ENCODE data around the gene MTOR. TPM values are rescaled to one million over a fixed set of nuclear protein-coding genes. Genes with fewer than 3 reads are reported as not detected.

The MTOR gene
- total and polyA plus RNA-seq, 10 donors = 12.5 to 50.9 (median 35.5) TPM

DNA sequence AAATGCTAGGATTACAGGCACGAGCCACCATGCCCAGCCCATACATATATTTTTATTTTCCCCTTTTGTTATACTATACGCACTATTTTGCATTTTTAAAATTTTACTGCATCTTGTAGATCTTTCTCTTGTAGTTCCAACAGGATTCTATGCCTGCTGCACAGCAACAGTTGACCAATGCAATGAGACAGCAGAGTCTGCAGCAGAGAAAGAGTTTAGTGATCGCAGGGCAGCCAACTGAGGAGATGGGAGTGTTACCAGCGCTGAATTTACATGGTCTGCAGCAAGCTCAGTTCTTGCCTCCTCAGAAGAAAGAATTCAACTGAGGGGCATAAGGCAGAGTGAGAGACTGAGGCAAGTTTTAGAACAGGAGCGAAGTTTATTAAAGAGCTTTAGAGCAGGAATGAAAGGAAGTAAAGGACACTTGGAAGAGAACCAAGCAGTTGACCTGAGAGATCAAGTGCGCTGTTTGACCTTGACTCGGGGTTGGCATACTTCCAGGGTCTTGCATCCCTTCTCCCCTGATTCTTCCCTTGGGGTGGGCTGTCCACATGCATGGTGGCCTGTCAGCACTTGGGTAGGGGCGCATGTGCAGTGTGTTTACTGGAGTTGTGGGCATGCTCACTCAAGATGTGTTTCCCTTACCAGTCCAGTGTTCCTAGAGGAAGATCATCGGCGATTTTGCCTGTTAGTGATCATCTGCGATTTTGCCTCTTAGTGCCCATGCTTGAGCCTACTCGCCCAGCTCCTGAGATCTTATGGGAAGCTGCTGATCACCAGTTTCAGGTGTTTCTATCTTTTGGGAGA lies 4.1 kb upstream of the MTOR start:
- intact Hi-C loops (cut with DNase I; ENCODE audit: low total_unique reads) = no loop called here
- Histone ChIP-seq H3K9me3 (no peaks in the 10 kb centered on the region), H3K36me3 (no peaks in the 10 kb centered on the region), H3K4me3 (no peak overlapping the region), H3K27ac (no peak overlapping the region), H3K4me1 (peaks cover 3 to 17% (median 11%) of the 10 kb centered on the region in 6 donors), H3K27me3 (replicated peaks in 1 of 7) (no peaks in the 10 kb centered on the region)
- TF ChIP-seq POLR2AphosphoS5 (IDR thresholded peaks at IDR 0.05) (no peak), POLR2A (IDR thresholded peaks at IDR 0.05) (no peak)
- TF ChIP-seq, protein P1, sequence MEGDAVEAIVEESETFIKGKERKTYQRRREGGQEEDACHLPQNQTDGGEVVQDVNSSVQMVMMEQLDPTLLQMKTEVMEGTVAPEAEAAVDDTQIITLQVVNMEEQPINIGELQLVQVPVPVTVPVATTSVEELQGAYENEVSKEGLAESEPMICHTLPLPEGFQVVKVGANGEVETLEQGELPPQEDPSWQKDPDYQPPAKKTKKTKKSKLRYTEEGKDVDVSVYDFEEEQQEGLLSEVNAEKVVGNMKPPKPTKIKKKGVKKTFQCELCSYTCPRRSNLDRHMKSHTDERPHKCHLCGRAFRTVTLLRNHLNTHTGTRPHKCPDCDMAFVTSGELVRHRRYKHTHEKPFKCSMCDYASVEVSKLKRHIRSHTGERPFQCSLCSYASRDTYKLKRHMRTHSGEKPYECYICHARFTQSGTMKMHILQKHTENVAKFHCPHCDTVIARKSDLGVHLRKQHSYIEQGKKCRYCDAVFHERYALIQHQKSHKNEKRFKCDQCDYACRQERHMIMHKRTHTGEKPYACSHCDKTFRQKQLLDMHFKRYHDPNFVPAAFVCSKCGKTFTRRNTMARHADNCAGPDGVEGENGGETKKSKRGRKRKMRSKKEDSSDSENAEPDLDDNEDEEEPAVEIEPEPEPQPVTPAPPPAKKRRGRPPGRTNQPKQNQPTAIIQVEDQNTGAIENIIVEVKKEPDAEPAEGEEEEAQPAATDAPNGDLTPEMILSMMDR (IDR thresholded peaks at IDR 0.05 in 8 of 11, conservative IDR thresholded peaks at IDR 0.05 in 3 of 11) = no peak
- WGBS, 5 donors = 74 to 84% (median 79%) methylated on average over 12 of the region's 12 CpGs
- DNase-seq = no peak

DNA sequence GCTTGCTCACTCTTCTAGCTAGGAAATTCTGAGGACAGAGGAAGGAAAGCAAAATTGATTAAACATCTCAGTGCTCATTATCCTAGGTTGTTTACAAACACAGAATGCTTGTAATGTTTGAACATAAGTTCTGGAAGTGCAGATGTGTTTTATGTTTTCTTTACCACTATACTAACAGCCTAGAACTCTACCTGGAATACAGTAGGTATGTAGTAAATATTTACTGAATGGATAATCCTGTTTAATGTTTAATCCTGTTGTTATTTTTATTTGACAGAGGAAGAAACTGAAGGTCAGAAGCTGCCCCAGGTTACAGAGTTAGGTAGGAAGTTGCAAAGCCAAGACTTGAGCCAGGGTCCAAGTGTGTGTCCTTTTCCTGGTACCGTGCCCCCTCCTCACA lies 6.1 kb downstream of the MTOR start:
- intact Hi-C loops (cut with DNase I; ENCODE audit: low total_unique reads) = no loop called here
- Histone ChIP-seq H3K4me3 (no peak overlapping the region), H3K9me3 (no peaks in the 10 kb centered on the region), H3K27me3 (replicated peaks in 1 of 7) (no peaks in the 10 kb centered on the region), H3K4me1 (peaks cover under 1 to 14% (median 10%) of the 10 kb centered on the region in 6 donors), H3K36me3 (peaks cover 6 to 85% (median 78%) of the 10 kb centered on the region in 6 donors), H3K27ac (no peak overlapping the region)
- WGBS, 5 donors = 82 to 100% (median 96%) methylated on average over 1 of the region's 1 CpG
- TF ChIP-seq POLR2A (IDR thresholded peaks at IDR 0.05) (no peak), POLR2AphosphoS5 (IDR thresholded peaks at IDR 0.05) (no peak)
- TF ChIP-seq, protein P1 (IDR thresholded peaks at IDR 0.05 in 8 of 11, conservative IDR thresholded peaks at IDR 0.05 in 3 of 11) = no peak
- DNase-seq = no peak

DNA sequence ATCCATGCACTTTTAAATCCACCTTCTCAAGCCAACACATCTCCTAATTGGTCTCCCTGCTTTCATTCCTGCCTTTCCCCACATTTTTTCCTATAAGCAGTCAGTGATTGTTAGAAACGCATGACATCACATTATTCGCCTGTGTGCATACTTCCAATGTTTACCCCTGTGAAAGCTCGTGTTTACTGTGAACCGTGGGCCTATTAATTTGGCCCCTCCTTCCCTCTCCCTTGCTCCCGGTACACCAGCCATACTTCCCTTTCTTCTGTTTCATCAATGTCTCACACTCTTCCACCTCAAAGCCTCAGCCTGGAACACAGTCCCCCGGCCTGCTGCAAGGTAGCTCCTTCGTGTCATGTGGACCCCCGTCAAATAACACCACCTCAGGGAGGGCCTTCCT lies 9.1 kb downstream of the MTOR start:
- Histone ChIP-seq H3K4me3 (no peak overlapping the region), H3K27ac (no peak overlapping the region), H3K9me3 (no peaks in the 10 kb centered on the region), H3K27me3 (replicated peaks in 1 of 7) (no peaks in the 10 kb centered on the region), H3K4me1 (no peaks in the 10 kb centered on the region), H3K36me3 (peaks cover 6 to 92% (median 78%) of the 10 kb centered on the region in 6 donors)
- intact Hi-C loops (cut with DNase I; ENCODE audit: low total_unique reads) = no loop called here
- TF ChIP-seq, protein P1 (IDR thresholded peaks at IDR 0.05 in 8 of 11, conservative IDR thresholded peaks at IDR 0.05 in 3 of 11) = no peak
- no peak for TF ChIP-seq POLR2AphosphoS5 (IDR thresholded peaks at IDR 0.05)
- TF ChIP-seq POLR2A (IDR thresholded peaks at IDR 0.05) = no peak
- WGBS, 5 donors = 85 to 92% (median 89%) methylated on average over 8 of the region's 8 CpGs
- no peak for DNase-seq

DNA sequence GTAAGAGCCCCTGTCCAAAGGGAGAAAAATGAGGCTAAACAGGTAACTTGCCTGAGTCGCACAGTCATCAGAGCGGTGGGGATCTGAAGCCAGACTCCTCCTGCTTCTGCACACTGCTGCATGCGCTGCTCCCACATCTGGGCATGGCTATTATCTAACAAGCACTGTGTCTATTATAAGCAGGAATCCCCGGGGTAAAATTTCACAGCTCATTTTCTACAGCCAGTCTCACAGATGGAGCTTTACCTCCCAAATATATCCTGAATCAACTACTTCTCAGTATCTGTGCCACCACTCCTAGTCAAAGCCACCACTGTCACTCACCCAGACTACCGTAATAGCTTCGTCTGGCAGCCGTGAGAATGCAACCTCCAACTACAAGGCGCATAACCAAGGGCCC lies 9.8 kb downstream of the MTOR start:
- no peaks in the 10 kb centered on the region for H3K9me3 ChIP-seq
- no peaks in the 10 kb centered on the region for H3K4me1 ChIP-seq
- intact Hi-C loops (cut with DNase I; ENCODE audit: low total_unique reads) = no loop called here
- no peak for TF ChIP-seq POLR2A (IDR thresholded peaks at IDR 0.05)
- TF ChIP-seq, protein P1 (IDR thresholded peaks at IDR 0.05 in 8 of 11, conservative IDR thresholded peaks at IDR 0.05 in 3 of 11) = no peak
- TF ChIP-seq POLR2AphosphoS5 (IDR thresholded peaks at IDR 0.05) = no peak
- no peak for DNase-seq
- H3K27me3 ChIP-seq (replicated peaks in 1 of 7) = no peaks in the 10 kb centered on the region
- WGBS, 5 donors = 92 to 96% (median 95%) methylated on average over 8 of the region's 8 CpGs
- H3K4me3 ChIP-seq = no peak overlapping the region
- H3K36me3 ChIP-seq = peaks cover 6 to 92% (median 78%) of the 10 kb centered on the region in 6 donors
- H3K27ac ChIP-seq = no peak overlapping the region

All from spleen (tissue), 11 donors.